Right atrium auricular region (tissue), 2 donors: Measurements from ENCODE around the gene RAC2. TPM values are rescaled to one million over a fixed set of nuclear protein-coding genes. Genes with fewer than 3 reads are reported as not detected.
"Not testable (repeated sequence)": the region's sequence is repeated elsewhere in the genome, so short reads cannot be mapped to it uniquely, and the experiment has no call there.

Experiments
- DNase-seq: peaks from one replicate; pipeline ENCODE4 v3.0.0-alpha.2; 2019; ENCODE audit warnings: low spot score
- H3K27ac ChIP-seq, 2 donors: fragments of 200-600 bp; sonication (generic); 1 replicate in 1 of 2; 2 replicates in 1 of 2; pipeline ENCODE4 v1.5.1; 2016 to 2019
- H3K27me3 ChIP-seq, 2 donors: fragments of 200-600 bp; sonication (generic); one replicate each; pipeline versions ENCODE4 v1.5.1 to v1.6.0; 2017 to 2019
- H3K36me3 ChIP-seq: fragments of 200-600 bp; sonication (generic); one replicate; pipeline ENCODE4 v1.5.1; 2016
- H3K4me1 ChIP-seq, 2 donors: fragments of 200-600 bp; sonication (generic); one replicate each; pipeline versions ENCODE4 v1.5.1 to v1.6.0; 2017 to 2019
- H3K4me3 ChIP-seq, 2 donors: fragments of 200-600 bp; sonication (generic); 1 replicate in 1 of 2; 2 replicates in 1 of 2; pipeline ENCODE4 v1.5.1; 2017 to 2019; ENCODE audit warnings: mild to moderate bottlenecking in 1 of 2, moderate library complexity in 1 of 2
- H3K9me3 ChIP-seq, 2 donors: fragments of 200-600 bp; sonication (generic); one replicate each; pipeline ENCODE4 v1.5.1; 2019
- CTCF ChIP-seq, 2 donors: fragments of 200-600 bp; sonication (generic); IDR thresholded peaks; one replicate each; pipeline ENCODE4 v1.5.1; 2019; ENCODE audit warnings: antibody characterized with exemption in 2 of 2
- total RNA-seq, 2 donors: library from RNA; depleted of rRNA; stranded (reverse); fragments of >200 nt; gene quantifications; one replicate each; pipeline ENCODE4 v1.1.0, GENCODE V29; 2016

RAC2 gene
- total RNA-seq, 2 donors from 2014 or later: 2.9 to 10.3 TPM

DNA sequence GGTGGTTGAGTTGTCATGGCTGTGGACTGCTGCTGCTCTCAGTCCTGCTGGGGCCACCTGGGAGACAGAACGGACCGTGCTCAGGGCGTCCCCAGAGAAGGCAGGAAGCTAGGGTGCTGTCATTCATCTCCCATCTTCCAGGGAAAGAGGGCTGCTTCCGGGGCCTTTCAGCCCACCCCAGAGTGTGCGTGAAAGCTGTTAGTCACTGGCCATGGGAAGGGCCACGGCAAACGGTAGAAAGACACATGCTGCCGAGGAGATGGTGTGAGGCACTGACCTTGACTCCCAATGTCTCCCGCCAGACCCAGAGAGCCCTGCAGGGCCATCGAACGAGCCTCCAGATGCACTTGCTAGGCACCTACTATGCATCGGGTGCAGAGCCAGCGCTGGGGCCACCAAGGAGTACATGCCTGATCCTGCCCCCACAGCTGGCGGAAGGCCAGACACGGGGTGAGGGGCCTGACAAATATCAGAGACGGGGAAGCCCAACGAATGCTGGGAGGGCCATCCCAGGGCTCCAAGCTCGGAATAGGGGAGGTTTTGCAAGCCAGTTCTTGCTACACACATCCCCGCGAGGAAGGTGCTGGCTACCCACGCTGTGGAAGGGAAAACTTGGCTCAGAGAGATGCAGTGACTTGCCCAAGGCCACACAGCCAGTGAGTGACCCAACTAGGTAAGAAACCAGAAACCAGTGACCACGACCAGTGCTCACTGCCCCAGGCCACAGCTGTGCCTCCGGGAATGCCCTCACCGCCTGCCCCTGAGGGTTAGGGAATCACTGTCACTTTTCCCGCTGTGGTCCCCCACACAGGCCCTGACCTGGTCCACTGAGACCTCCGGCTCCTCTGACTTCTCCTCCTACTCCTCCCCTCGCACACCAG lies 10.1 kb downstream of the RAC2 start:
- no peak overlapping the region for H3K27ac ChIP-seq

GRCh38 chr22:37233371-37233750 lies 10.7 kb downstream of the RAC2 start:
- not testable (repeated sequence) for H3K36me3 ChIP-seq, H3K27me3 ChIP-seq, DNase-seq, H3K4me1 ChIP-seq, H3K27ac ChIP-seq, H3K4me3 ChIP-seq, H3K9me3 ChIP-seq

More for the DNA sequence above, 10.1 kb downstream of the RAC2 start:
- TF ChIP-seq CTCF (IDR thresholded peaks at IDR 0.05): no peak
- DNase-seq: no peak
- Histone ChIP-seq H3K36me3 (no peaks in the 10 kb centered on the region), H3K4me3 (no peak overlapping the region), H3K27me3 (peaks cover 0 to 8% of the 10 kb centered on the region in 2 donors), H3K4me1 (peaks cover 0 to 7% of the 10 kb centered on the region in 2 donors), H3K9me3 (no peaks in the 10 kb centered on the region)

- H3K9me3 ChIP-seq: no peaks in the 10 kb centered on the region
- no peak for TF ChIP-seq CTCF (IDR thresholded peaks at IDR 0.05)
- DNase-seq: no peak
- no peak overlapping the region for H3K27ac ChIP-seq
- no peak overlapping the region for H3K4me3 ChIP-seq
- no peaks in the 10 kb centered on the region for H3K36me3 ChIP-seq
- H3K4me1 ChIP-seq: peaks cover 0 to 7% of the 10 kb centered on the region in 2 donors
- peaks cover 0 to 8% of the 10 kb centered on the region in 2 donors for H3K27me3 ChIP-seq
These were observed 11.7 kb downstream of the RAC2 start for GRCh38 chr22:37232140-37232998.

GRCh38 chr22:37231406-37232139 lies 12.5 kb downstream of the RAC2 start:
- Histone ChIP-seq H3K36me3 (no peaks in the 10 kb centered on the region), H3K4me1 (peaks cover 0 to 7% of the 10 kb centered on the region in 2 donors), H3K27me3 (peaks cover 0 to 8% of the 10 kb centered on the region in 2 donors), H3K9me3 (no peaks in the 10 kb centered on the region), H3K27ac (no peak overlapping the region), H3K4me3 (no peak overlapping the region)
- no peak for DNase-seq
- no peak for TF ChIP-seq CTCF (IDR thresholded peaks at IDR 0.05)

GRCh38 chr22:37230673-37231405 lies 13.2 kb downstream of the RAC2 start:
- no peak for DNase-seq
- Histone ChIP-seq H3K4me3 (no peak overlapping the region), H3K9me3 (no peaks in the 10 kb centered on the region), H3K27ac (no peak overlapping the region), H3K27me3 (peaks cover 0 to 2% of the 10 kb centered on the region in 2 donors), H3K4me1 (peaks cover 0 to 7% of the 10 kb centered on the region in 2 donors), H3K36me3 (no peaks in the 10 kb centered on the region)
- no peak for TF ChIP-seq CTCF (IDR thresholded peaks at IDR 0.05)
